Measurements from ENCODE around the gene CEP57L1.

CEP57L1 gene

DNA sequence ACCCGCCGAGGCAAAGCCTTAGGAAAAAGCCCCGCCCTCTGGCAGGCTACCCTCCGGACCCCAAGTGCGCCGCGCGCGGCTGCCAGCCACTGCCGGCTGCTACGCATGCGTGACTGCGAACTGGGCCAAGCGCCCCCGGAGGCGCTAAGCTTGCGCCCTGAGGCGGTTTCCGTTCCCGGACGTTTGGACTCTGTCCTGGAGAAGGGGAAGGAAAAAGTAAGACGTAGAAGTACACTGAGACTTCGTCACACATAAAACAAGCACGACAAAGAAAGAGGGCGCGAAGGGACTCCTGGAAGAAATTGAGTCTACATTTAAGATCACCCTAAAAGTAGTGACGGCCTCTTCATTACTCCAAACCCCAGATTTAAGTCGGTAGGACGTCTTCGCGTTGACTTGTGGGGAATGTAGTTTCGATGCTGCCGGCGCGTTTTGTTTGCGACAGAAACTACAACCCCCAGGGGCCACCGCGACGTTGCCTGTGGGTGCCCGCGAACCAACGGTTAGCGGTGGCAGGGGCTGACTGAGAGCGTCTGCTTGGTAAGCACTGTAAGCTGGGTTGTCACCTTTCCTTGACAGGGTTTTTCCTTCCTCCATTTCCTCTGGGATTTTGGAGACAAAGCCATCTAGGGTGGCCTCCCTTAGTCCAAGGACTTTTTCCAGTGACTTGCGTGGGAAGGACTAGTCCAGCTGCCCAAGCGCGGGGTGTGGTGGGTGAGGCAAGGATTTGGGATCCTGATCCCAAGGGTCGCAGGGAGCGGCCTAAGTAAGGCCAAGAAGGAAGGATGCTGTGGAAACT lies at the start of gene CEP57L1:
Gene CEP57L1 (plus strand): TSS at position 472 of the 799 bp plus-strand sequence. CDS start 49,715 bp downstream, outside the sequence.
- DNase-seq = peak; percentile 93

GRCh38 chr6:109048176-109048575 lies 47.1 kb upstream of the CEP57L1 start:
- no peak for DNase-seq

- DNase-seq = no peak
These were observed 46.5 kb upstream of the CEP57L1 start for GRCh38 chr6:109048670-109049415.

DNA sequence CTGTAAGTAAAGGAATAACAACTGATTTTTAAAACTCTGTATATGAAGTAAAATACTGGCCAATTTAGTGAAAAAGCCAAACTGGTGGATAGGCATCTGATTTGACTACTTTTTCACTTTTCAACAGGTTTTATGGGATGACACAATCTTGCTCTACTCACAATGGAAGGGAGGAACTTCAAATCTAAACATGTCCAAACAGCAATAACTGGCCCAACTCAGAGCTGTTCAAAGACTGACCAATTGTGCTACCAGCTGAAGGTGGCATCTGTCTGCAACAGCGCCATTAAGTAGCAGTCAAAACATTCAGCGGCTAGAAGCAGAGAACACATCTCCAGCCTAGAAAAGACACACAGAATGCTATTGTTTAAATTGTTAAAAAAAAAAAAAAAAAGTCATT lies 45.3 kb upstream of the CEP57L1 start:
- DNase-seq = no peak

DNA sequence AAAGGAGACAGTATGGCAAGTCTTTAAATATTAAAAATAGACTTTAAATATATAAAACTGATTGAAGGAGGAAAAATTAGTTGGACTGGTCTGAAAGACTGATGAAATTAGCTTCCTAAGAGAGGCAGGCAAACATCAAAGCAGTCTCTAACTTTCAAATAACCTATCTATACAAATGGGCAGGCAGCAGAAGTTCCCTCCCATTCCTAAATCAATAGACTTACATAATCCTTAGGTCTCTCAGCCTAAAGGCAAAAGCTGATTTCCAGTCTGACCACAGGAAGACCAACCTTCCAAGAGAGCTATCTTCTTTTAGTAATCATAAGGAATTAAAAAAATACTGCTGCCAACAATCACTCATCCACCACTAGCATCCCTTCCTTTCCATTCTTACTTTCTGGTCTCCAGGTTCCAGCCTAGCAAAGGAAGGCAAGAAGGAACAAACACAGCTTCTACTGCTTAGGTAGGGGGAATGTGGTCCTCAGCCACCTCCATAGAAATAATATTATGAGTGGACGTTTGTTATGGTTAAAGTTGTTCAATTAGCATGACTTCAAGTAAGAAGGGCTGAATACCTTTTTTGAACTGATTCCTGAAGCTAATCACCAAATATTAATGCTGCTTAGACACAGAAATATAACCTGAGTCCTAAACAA lies 44.7 kb upstream of the CEP57L1 start:
- DNase-seq = no peak

DNA sequence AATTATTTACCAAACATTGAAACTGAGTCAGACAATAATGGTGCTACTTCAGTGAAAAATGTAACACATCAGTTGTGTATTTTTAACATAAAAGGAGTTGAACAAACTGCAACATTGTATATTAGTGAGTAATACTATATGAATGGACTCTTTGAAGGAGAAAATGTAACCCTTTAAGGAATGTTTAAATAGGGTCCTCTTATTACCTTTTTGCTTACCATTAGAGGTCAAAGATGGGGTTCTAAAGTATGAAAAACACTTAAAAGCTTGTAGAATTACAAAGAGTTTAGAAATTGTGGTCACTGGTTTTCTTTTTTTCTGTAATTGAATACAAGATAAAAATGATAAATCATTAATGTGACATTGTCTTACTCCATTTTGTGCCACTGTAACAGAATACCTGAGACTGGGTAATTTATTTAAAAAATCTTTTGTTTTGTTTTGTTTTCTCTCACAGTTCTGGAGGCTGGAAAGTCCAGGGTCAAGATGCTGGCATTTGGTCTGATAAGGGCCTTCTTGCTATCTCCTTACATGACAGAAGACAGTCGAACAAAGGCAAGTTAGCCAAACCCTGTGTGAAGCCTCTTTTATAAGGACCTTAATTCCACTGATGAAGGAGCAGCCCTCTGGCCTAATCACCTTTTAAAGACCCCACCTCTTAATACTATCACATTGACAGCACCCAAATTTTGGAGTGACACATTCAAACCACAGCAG lies 43.8 kb upstream of the CEP57L1 start:
- no peak for DNase-seq

- DNase-seq = no peak
These were observed 43.2 kb upstream of the CEP57L1 start for GRCh38 chr6:109052018-109052651.

DNA sequence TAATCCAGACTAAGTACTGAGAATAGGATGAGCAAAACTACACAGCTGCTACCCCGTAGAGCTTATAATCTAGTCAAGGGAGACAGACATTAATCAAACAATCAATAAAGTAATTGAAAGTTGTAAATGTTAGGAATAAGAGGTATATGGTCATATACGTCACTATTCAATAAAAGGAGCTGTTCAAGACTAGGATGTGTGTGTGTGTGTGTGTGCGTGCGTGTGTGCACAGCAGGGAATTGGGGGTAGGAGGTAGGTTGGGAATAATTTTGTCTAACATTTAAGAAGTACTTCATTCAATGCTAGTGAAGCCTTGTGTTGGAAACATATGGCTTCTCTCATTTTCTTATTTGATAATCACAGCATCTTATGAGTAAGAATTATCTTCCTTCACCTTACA lies 42.5 kb upstream of the CEP57L1 start:
- no peak for DNase-seq

- DNase-seq = no peak
These were observed 42.0 kb upstream of the CEP57L1 start for GRCh38 chr6:109053336-109053735.

DNA sequence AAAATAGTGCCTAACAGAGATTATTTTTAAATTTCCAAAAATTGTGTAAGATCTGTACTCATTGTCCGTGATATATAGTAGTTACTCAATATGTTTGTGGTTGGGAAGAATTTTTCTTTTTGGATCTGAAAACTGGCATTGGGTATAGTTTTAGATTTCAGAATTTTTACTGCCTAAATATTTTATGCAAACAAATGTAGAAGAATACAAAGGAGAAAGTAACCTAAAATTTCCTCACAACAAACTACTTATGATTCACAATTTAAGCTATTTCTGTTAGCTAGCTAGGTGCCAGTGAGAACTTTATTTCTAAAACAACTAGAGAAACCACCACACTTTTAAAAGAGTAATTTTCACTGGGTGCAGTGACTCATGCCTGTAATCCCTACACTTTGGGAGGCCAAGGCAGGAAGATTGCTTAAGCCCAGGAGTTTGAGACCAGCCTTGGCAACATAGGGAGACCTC lies 39.5 kb upstream of the CEP57L1 start:
- no peak for DNase-seq

GRCh38 chr6:109056661-109057060 lies 38.6 kb upstream of the CEP57L1 start:
- no peak for DNase-seq

- DNase-seq = no peak
These were observed 36.7 kb upstream of the CEP57L1 start for GRCh38 chr6:109058620-109059019.

DNA sequence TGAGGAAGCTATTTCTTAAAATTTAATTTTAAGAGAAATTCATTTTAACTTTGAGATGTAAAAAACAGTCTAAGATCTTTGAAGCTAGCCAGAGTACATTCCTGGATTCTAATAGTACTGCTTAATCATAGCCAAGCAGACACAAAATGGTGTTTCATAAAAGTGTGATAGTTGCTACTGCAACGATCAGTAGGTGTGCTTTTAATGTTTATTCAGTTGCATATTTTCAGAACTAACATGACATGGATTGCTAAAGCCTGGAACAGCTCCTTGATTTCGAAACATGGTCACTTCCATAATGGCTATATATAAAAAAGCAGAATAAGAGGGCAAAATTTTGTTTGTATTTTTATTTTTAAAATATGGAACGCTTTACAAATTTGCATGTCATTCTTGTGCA lies 36.2 kb upstream of the CEP57L1 start:
- DNase-seq = no peak

DNA sequence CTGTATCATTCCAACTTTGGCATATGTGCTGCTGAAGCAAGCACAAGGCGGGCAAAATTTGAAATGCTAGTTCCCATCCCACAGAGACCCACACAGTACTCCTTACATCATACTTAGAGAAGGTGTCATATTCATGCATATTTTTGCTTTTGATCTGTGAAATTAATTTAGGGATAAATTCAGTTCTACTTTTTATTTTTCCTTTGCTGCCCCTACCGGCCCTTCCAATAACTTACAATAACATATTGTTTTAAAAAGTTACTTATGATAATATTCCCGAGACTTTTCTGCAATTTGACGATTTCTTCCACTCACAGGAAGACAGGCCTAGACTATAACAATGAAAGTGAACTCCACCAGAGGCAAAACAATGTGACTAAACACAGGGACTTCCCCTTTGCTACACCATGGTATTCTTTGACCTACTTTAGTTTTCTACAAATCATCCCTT lies 35.7 kb upstream of the CEP57L1 start:
- no peak for DNase-seq

GRCh38 chr6:109060571-109060970 lies 34.7 kb upstream of the CEP57L1 start:
- DNase-seq = no peak

GRCh38 chr6:109062216-109062615 lies 33.1 kb upstream of the CEP57L1 start:
- no peak for DNase-seq

DNA sequence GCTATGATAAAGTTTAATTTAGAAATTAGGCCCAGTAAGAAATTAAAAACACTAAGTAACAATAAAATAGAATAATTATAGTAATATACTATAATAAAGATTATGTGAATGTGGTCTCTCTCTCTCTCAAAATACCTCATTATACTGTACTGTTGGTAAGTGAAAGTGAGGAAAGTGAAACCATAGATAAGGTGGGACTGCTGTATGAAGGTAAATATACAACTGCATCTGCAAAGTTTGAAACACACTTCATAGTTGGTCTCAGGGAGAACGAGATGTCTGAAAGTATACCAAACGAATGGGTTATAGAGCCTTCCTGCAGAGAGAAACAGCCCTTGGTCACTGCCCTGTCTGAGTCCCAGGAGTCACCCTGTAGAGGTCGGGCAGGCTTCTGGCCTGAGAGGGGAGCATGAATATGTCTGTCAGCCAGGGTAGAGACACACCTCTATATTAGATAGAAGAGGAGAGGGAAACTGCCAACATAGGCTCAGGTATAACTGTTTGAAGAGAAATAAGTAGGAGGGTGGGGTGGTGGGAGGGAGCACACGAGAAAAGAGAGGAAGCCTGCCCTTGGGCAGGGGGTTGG lies 32.4 kb upstream of the CEP57L1 start:
- no peak for DNase-seq

- no peak for DNase-seq
These were observed 25.6 kb upstream of the CEP57L1 start for GRCh38 chr6:109069746-109070145.

- no peak for DNase-seq
These were observed 24.0 kb upstream of the CEP57L1 start for GRCh38 chr6:109071125-109071917.

GRCh38 chr6:109073344-109074132 lies 21.8 kb upstream of the CEP57L1 start:
- DNase-seq = peak; percentile 21 to 30
